Parathyroid adenoma (tissue), 2 donors: ENCODE measurements around the gene CELSR1.
"Not testable (repeated sequence)": the region's sequence is repeated elsewhere in the genome, so short reads cannot be mapped to it uniquely, and the experiment has no call there.

Source experiments
- H2AFZ ChIP-seq: fragments of 300-600 bp; sonication (generic); one replicate; pipeline ENCODE4 v1.7.0; 2017; ENCODE audit warnings: antibody characterized with exemption, mild to moderate bottlenecking
- H3K27ac ChIP-seq: fragments of 300-600 bp; sonication (generic); one replicate; pipeline ENCODE4 v1.7.0; 2017
- H3K27me3 ChIP-seq: fragments of 300-600 bp; sonication (generic); one replicate; pipeline ENCODE4 v1.7.0; 2017; ENCODE audit warnings: low read length; ENCODE audit not compliant: control insufficient read depth, insufficient read depth
- H3K36me3 ChIP-seq: fragments of 300-600 bp; sonication (generic); one replicate; pipeline ENCODE4 v1.7.0; 2017; ENCODE audit warnings: low read length; ENCODE audit not compliant: control insufficient read depth, insufficient read depth
- H3K4me1 ChIP-seq: fragments of 300-600 bp; sonication (generic); one replicate; pipeline ENCODE4 v1.7.0; 2017; ENCODE audit warnings: control low read depth
- H3K4me2 ChIP-seq: fragments of 300-600 bp; sonication (generic); one replicate; pipeline ENCODE4 v1.7.0; 2017; ENCODE audit warnings: low read length
- H3K4me3 ChIP-seq: fragments of 300-600 bp; sonication (generic); one replicate; pipeline ENCODE4 v1.7.0; 2017; ENCODE audit warnings: low read depth, low read length
- H3K79me2 ChIP-seq: fragments of 300-600 bp; sonication (generic); one replicate; pipeline ENCODE4 v1.7.0; 2017; ENCODE audit warnings: control low read depth
- H3K9ac ChIP-seq: fragments of 300-600 bp; sonication (generic); one replicate; pipeline ENCODE4 v1.7.0; 2017; ENCODE audit warnings: mild to moderate bottlenecking
- H3K9me3 ChIP-seq: fragments of 300-600 bp; sonication (generic); one replicate; pipeline ENCODE4 v1.7.0; 2017; ENCODE audit warnings: low read length; ENCODE audit not compliant: control insufficient read depth
- TF ChIP-seq, protein P1 (sequence below): fragments of 300-600 bp; sonication (generic); IDR thresholded peaks from one replicate; pipeline ENCODE4 v1.7.0; 2017; ENCODE audit warnings: antibody characterized with exemption, mild to moderate bottlenecking
- donor health status: primary hyperparathyroidism.

CELSR1 gene

DNA sequence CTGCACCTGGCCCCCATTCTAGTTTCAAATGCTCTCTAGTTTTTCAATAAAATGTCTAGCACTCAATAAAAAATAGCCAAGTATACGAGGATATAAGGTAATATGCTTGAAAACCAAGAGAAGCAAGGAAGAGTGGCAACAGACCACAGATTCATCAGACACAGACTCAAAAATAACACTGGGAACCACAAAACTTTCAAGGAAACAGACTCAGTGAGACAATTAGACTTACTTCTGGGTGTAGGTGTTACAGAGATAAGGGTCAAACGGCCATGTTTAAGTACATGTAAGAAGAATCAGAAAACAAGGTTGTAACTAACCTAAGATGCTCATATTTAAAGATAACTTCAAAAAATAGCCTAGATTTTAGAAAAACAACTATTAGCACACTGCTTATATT is 134.9 kb downstream of the CELSR1 start:
- Histone ChIP-seq H3K4me1 (no peaks in the 10 kb centered on the region), H3K27me3 (no peaks in the 10 kb centered on the region), H3K4me3 (no peak overlapping the region), H3K27ac (no peak overlapping the region), H3K9ac (no peak overlapping the region), H3K36me3 (no peaks in the 10 kb centered on the region), H3K9me3 (no peaks in the 10 kb centered on the region), H3K79me2 (no peaks in the 10 kb centered on the region), H2AFZ (no peak overlapping the region), H3K4me2 (no peak overlapping the region)
- TF ChIP-seq, protein P1, sequence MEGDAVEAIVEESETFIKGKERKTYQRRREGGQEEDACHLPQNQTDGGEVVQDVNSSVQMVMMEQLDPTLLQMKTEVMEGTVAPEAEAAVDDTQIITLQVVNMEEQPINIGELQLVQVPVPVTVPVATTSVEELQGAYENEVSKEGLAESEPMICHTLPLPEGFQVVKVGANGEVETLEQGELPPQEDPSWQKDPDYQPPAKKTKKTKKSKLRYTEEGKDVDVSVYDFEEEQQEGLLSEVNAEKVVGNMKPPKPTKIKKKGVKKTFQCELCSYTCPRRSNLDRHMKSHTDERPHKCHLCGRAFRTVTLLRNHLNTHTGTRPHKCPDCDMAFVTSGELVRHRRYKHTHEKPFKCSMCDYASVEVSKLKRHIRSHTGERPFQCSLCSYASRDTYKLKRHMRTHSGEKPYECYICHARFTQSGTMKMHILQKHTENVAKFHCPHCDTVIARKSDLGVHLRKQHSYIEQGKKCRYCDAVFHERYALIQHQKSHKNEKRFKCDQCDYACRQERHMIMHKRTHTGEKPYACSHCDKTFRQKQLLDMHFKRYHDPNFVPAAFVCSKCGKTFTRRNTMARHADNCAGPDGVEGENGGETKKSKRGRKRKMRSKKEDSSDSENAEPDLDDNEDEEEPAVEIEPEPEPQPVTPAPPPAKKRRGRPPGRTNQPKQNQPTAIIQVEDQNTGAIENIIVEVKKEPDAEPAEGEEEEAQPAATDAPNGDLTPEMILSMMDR: no peak

DNA sequence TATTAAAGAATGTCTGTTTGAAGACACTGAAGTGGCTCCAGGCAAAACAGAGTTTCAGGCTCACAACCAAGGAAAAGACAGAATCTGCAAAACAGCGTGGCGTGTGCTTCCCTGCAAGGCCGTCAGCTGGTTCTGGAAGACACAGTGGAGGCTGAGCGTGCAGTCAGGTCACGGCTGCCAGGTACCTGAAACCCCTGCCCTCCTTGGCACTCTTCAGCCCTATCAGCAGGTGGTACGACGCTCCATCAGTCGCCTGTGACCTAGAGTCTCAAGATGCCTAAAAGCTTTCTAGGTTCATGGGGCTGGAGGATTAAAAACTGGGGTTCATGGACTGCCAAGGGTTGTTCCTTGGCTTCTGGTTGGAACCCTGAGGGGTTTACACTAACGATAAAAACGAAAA is 136.1 kb downstream of the CELSR1 start:
- H3K27ac ChIP-seq: no peak overlapping the region
- H3K9me3 ChIP-seq: no peaks in the 10 kb centered on the region
- H3K4me2 ChIP-seq: no peak overlapping the region
- no peak overlapping the region for H3K4me3 ChIP-seq
- no peaks in the 10 kb centered on the region for H3K36me3 ChIP-seq
- TF ChIP-seq, protein P1: no peak
- no peak overlapping the region for H3K9ac ChIP-seq
- no peaks in the 10 kb centered on the region for H3K27me3 ChIP-seq
- no peak overlapping the region for H2AFZ ChIP-seq
- no peaks in the 10 kb centered on the region for H3K79me2 ChIP-seq
- H3K4me1 ChIP-seq: no peaks in the 10 kb centered on the region

DNA sequence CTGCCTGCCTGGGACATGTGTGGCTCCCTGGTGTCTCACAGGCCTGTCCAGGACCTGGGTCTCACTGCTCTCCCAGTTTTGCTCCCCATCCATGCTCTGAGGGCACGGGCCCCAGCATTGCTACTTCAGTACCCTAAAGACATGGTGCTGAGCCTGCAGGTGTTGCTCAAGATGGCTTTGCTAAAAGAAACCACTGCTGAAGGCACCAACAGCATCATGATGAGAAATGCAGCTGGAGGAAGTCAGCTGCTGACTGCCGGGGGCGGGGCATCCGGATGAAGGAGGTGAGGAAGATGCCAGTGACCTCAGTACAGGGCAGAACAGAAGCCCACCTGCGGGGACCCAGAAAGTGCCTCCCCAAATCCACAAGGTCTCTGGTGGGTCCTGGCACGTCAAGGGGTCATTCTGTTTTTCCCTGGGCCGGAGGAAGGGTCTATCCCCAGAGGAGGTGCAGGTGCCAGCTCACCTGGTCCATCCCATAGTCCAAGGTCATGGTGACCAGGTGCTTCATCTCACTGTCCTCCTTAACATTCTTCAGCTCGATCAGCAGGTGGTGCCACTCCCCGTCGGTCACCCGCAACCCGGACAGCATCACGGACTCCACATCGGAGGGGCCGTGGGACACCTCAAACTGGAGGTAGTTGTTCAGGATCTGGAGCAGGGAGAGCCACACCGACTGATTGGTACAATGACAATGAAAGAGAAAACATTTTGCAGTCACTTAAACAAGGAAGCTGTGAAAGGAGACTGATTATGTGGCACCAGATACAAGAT is 138.0 kb downstream of the CELSR1 start:
- H3K27ac ChIP-seq: no peak overlapping the region
- H3K4me2 ChIP-seq: no peak overlapping the region
- no peaks in the 10 kb centered on the region for H3K27me3 ChIP-seq
- no peaks in the 10 kb centered on the region for H3K9me3 ChIP-seq
- TF ChIP-seq, protein P1: no peak
- no peaks in the 10 kb centered on the region for H3K4me1 ChIP-seq
- H2AFZ ChIP-seq: no peak overlapping the region
- no peak overlapping the region for H3K9ac ChIP-seq
- no peaks in the 10 kb centered on the region for H3K79me2 ChIP-seq
- H3K4me3 ChIP-seq: no peak overlapping the region
- H3K36me3 ChIP-seq: no peaks in the 10 kb centered on the region

DNA sequence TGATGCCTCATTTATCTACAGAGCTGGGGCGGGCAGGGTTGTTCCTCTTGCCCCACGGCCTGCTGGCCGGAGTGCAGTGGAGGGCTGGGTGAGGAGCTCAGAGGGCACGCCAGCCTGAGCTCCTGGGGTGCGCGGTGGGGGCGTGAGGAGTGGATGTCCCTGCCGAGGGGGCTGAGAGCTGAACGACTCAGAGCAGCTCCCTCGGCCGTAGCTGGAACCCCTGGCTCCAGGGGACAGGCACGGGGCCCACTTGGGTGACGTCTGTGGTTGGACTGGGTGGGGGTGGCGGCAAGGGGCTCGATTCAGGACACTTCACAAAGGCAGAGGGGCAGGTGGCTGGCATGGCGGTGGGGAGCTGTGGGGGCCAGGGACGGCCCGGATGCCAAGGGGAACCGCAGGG is 139.5 kb downstream of the CELSR1 start:
- Histone ChIP-seq H3K27ac (no peak overlapping the region), H3K4me1 (no peaks in the 10 kb centered on the region), H3K27me3 (no peaks in the 10 kb centered on the region), H3K36me3 (no peaks in the 10 kb centered on the region), H3K4me2 (no peak overlapping the region), H3K4me3 (no peak overlapping the region), H3K9ac (no peak overlapping the region), H2AFZ (no peak overlapping the region), H3K9me3 (no peaks in the 10 kb centered on the region), H3K79me2 (no peaks in the 10 kb centered on the region)
- TF ChIP-seq, protein P1: no peak

DNA sequence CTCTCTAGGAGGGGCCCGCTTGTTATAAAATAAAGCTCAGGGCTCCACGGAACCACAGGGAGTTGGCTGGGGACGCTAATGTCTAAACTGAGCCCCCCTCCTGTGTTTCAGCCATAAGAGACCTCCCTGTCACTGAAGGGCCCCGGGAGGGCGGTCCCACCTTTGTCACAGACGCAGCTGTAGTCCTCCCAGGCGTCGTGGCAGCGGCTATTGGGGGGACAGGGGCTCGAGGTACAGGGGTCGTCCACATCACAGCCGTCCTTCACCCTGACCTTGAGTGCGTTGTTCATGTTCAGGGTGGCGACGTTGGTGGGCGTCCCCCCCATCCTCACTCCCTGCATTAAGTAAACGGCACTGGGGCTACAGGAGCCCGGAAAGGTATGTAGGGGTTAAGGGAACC is 139.9 kb downstream of the CELSR1 start:
- H2AFZ ChIP-seq: no peak overlapping the region
- H3K9ac ChIP-seq: no peak overlapping the region
- H3K4me1 ChIP-seq: no peaks in the 10 kb centered on the region
- no peaks in the 10 kb centered on the region for H3K27me3 ChIP-seq
- H3K27ac ChIP-seq: no peak overlapping the region
- H3K9me3 ChIP-seq: no peaks in the 10 kb centered on the region
- TF ChIP-seq, protein P1: no peak
- no peak overlapping the region for H3K4me3 ChIP-seq
- no peak overlapping the region for H3K4me2 ChIP-seq
- H3K36me3 ChIP-seq: no peaks in the 10 kb centered on the region
- H3K79me2 ChIP-seq: no peaks in the 10 kb centered on the region

DNA sequence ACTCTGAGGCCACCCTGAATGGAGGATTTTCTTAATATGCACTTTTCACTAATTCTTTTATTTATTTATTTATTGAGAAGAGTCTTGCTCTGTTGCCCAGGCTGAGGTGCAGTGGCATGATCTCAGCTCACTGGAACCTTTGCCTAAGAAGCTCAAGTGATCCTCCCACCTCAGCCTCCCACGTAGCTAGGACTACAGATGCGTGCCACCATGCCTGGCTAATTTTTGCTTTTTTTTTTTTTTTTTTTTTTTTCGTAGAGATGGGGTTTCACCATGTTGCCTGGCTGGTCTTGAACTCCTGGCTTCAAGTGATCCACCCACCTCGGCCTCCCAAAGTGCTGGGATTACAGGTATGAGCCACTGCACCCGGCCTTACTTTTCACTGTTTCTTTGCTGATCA is 140.4 kb downstream of the CELSR1 start:
- H3K27ac ChIP-seq, H3K4me2 ChIP-seq, H3K4me3 ChIP-seq, H2AFZ ChIP-seq, H3K36me3 ChIP-seq, H3K27me3 ChIP-seq, H3K79me2 ChIP-seq, H3K4me1 ChIP-seq, H3K9ac ChIP-seq, H3K9me3 ChIP-seq: not testable (repeated sequence)
